Stimulated activated CD8-positive, alpha-beta memory T cell treated with anti-CD3 and anti-CD28 coated beads, Interleukin-4, amount 100 ng/mL, for 4 hours (primary cell): ENCODE results near the gene TRMT11.

Experiments
- DNase-seq, 2 donors: peaks; one replicate each; pipeline ENCODE4 v3.0.0-alpha.2; 2020; ENCODE audit warnings: low read depth in 2 of 2, low spot score in 1 of 2

The TRMT11 gene

DNA sequence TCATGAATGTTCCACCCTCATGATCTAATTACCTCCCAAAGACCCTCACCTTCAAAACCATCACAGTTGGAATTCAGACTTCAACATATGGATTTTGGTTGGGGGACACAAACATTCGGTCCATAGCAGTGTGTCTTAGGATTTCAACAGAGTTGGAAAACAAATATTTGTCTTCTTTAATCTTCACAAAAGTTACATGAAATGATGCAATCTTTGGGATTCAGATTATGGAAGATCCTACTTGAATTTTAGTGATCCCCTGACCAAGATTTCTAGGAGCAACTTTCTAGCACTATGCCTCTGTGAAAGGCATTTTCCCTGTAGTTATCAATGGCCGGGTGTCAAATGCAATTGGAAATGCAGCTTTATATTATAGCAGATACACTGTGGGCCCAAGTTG is 86.5 kb downstream of the TRMT11 start:
- DNase-seq, result no peak

DNA sequence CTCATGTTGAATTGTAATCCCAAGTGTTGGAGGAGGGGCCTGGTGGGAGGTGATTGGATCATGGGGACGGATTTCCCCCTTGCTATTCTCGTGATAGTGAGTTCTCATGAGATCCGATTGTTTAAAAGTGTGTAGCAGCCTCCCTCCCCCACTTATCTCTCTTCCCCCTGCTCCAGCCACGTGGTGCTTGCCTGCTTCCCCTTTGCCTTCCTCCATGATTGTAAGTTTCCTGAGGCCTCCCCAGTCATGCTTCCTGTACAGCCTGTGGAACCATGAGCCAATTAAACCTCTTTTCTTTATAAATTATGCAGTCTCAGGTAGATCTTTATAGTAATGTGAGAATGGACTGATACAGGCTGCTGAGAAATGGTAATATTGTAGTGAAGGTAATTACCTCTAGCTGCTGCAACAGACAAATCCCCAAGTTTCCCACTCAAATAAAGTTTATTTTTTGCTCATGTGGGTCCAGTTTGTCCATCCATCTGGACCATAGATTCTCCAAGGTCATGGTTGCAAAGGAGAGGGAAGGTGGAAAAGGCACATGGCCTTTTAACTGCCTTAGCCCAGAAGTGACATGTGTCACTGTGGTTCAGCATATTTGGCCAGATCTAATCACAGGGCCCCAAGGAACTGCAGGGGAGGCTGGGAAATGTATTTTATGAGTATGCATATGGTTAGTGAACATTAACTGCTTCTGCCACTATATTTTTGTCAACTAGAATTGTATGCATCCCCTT is 89.2 kb downstream of the TRMT11 start:
- DNase-seq, result no peak

DNA sequence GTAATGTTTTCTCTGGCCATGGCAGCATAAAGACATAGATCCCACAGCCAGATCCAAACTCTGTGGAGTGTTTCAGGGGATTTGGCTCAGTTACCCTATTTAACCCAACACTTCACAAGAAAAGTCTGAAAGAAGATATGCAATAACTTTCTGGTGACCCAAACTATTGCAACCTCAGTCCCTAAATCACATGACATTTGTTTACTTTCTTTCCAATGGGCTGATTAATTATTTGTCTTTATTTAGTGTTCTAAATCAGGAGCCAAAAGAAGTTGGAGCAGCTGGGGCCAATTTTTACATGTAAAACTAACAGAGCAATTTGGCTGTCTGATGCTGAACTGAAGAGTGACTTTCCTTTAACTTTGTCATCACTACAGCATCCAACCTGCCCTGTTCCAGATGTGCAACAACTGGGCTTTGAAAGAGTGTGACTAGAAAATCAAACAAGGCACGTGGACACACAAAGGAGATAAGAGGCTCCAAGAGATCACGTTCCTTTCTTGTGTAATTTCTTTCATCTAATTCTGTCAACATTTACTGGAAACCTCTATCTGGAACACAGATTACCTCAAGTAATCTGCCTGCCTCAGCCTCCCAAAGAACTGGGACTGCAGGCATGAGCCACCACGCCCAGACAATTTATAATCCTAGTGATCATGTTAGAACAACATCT is 90.8 kb downstream of the TRMT11 start:
- DNase-seq, result no peak

DNA sequence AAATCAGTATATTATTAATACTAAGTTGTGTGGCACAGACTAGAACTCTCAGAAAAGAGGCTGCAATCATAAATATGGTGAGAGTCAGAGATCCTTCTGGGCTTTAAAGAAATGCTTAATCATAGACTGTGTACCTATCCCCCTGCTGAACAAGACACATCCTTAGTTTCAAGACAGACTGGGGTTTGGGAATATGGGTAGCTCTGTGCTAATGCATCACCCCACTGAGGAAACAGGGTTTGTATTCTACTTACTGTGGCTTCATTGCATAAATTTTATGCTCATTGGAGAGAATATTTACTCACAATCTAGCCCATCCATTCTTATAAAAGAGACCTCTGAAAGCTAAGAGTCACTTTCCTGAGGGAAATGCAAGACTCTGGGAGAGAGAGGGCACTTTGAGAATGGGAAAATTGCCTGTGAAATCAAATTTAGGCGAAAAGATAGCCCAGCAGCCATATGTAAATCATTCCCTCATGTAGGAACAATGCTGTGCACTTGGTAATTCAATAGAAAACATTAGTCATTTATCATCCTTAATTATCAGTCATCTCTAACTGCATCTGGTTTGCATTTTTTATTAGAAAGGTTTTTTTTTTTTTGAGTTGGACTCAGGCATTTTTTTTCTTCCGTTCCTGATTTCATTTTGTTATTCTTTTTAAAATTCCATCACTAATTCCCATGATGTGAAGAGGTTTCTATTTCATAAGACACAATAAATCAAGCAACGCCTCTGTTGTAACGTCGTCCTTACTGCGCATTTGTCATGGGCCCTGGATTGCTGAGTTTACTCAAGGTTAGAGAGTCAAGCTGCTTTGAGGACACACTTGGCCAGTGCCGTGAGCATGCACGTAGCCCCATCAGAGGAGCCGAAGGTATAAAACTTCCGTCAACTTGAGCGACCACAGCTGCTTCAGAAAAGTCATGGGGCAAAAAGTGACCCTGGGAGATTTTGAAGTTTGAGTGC is 91.8 kb downstream of the TRMT11 start:
- DNase-seq, result no peak

DNA sequence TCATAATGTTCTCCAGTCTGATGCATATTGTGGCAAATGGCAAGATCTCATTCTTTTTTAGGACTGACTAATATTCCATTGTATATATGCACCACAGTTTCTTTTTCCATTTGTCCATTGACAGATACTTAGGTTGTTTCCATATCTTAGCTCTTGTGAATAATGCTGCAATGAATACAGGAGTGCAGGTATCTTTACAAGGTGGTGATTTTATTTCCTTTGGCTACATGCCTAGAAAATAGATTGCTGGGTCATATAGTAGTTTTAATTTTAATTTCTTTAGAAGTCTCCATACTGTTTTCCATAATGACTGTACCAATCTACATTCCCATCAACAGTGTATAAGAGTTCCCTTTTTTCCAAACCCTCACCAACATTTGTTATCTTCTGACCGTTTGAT is 97.5 kb downstream of the TRMT11 start:
- DNase-seq, result no peak

DNA sequence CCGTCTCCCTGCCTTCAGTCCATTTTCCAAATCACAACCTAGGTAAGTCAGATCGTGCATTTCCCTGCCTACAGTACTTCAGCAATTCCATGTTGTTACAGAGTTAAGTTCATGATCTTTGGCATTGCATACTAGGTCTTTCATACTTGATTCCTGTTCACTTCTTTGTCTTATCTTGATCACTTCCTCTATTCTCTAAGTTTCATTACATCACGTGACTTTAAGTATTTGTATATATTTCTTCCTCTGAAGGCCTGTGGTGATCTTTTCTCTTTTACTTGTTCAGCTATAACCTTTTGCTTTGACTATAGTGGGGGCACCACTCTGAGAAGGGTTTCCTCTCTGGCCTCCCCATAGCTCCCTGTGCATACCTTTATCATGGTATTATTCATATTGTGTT is 100.2 kb downstream of the TRMT11 start:
- DNase-seq, result no peak
